ENCODE results near the gene VWA3B. TPM values are rescaled to one million over a fixed set of nuclear protein-coding genes. Genes with fewer than 3 reads are reported as not detected.

The VWA3B gene
- total and polyA plus RNA-seq, 2 donors (not counting 3 experiments of a cell fraction or from before 2014, with no cell fraction given), result not detected

DNA sequence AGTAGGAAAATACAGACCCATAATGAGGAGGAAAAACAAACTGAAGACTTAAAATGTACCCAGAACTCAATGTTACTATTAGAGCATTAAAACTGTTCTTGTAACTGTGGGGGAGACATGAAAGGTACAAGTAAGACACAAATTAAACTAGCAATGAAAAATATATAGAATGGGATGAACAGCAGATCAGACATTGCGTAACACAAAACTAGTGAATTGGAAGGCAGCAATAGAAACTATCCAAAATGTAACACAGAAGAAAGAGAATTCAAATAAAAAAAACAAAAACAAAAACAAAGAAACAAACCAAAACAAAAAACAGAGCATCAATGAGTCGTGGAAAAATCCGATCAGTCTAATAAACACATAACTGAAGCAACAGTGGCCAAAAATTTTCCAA is 132.2 kb downstream of the VWA3B start:
- no peak overlapping the region for H3K4me2 ChIP-seq (ENCODE audit: insufficient read depth, low read length)
- FAIRE-seq (no peak), DNase-seq (ENCODE audit: low read depth, low spot score) (no peak)
- no peaks in the 10 kb centered on the region for H3K4me1 ChIP-seq (ENCODE audit: control insufficient read depth, extremely low read depth, insufficient read depth, low read length)
- H3K27me3 ChIP-seq (ENCODE audit: control insufficient read depth in 2 of 2, insufficient read depth in 2 of 2, low read length in 2 of 2), result no peaks in the 10 kb centered on the region
- no peak overlapping the region for H3K4me3 ChIP-seq (replicated peaks in 1 of 3; ENCODE audit: insufficient read depth in 1 of 3, low read depth in 1 of 3, low read length in 3 of 3)
- ChIA-PET CTCF (no interaction called here), POLR2A (no interaction called here)
- no peaks in the 10 kb centered on the region for H3K9me1 ChIP-seq (replicated peaks; ENCODE audit: control insufficient read depth, extremely low read depth, insufficient read depth, low read length)
- intact Hi-C loops (cut with micrococcal nuclease) (no loop called here), dilution Hi-C loops (cut with MboI; ENCODE audit: extremely low pct_ligation_motif_present, low sequenced_read_pairs) (no loop called here)
- TF ChIP-seq GATA2 (IDR thresholded peaks at IDR 0.05; ENCODE audit: insufficient read depth, insufficient read length, low read depth, low read length) (no peak), MYC (IDR thresholded peaks at IDR 0.05; ENCODE audit: low read depth, low read length) (no peak), POLR2AphosphoS5 (IDR thresholded peaks at IDR 0.05; ENCODE audit: insufficient read depth, low read depth, low read length) (no peak), POLR2A (IDR thresholded peaks at IDR 0.05; ENCODE audit: low read depth, low read length) (no peak), FOS (IDR thresholded peaks at IDR 0.05; ENCODE audit: borderline replicate concordance, insufficient read depth, low read length) (no peak), EZH2 (IDR thresholded peaks at IDR 0.05; ENCODE audit: borderline replicate concordance, low read depth, low read length, severe bottlenecking) (no peak), JUN (IDR thresholded peaks at IDR 0.05; ENCODE audit: borderline replicate concordance, insufficient read depth, insufficient read length, low read depth) (no peak)
- TF ChIP-seq, protein P1, sequence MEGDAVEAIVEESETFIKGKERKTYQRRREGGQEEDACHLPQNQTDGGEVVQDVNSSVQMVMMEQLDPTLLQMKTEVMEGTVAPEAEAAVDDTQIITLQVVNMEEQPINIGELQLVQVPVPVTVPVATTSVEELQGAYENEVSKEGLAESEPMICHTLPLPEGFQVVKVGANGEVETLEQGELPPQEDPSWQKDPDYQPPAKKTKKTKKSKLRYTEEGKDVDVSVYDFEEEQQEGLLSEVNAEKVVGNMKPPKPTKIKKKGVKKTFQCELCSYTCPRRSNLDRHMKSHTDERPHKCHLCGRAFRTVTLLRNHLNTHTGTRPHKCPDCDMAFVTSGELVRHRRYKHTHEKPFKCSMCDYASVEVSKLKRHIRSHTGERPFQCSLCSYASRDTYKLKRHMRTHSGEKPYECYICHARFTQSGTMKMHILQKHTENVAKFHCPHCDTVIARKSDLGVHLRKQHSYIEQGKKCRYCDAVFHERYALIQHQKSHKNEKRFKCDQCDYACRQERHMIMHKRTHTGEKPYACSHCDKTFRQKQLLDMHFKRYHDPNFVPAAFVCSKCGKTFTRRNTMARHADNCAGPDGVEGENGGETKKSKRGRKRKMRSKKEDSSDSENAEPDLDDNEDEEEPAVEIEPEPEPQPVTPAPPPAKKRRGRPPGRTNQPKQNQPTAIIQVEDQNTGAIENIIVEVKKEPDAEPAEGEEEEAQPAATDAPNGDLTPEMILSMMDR (IDR thresholded peaks at IDR 0.05; ENCODE audit: extremely low read depth in 1 of 2, insufficient read depth in 1 of 2, low read depth in 1 of 2, low read length in 2 of 2), result no peak
- TF ChIP-seq, protein P2, sequence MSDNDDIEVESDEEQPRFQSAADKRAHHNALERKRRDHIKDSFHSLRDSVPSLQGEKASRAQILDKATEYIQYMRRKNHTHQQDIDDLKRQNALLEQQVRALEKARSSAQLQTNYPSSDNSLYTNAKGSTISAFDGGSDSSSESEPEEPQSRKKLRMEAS (IDR thresholded peaks at IDR 0.05; ENCODE audit: insufficient read depth, insufficient read length), result no peak
- no peak overlapping the region for H2AFZ ChIP-seq (ENCODE audit: low read depth, low read length)
- no peaks in the 10 kb centered on the region for H3K9me3 ChIP-seq (replicated peaks; ENCODE audit: control insufficient read depth, insufficient read depth, low read length)
- BruUV-seq (replicated peaks), result no TSS peak
- no peaks in the 10 kb centered on the region for H4K20me1 ChIP-seq (replicated peaks; ENCODE audit: control insufficient read depth, extremely low read depth, insufficient read depth, low read length)
- H3K27ac ChIP-seq (ENCODE audit: insufficient read depth, low read depth, low read length), result no peak overlapping the region
- H3K36me3 ChIP-seq (ENCODE audit: control insufficient read depth in 2 of 2, extremely low read depth in 1 of 2, insufficient read depth in 2 of 2, low read length in 2 of 2), result no peaks in the 10 kb centered on the region
- H3K79me2 ChIP-seq (ENCODE audit: control insufficient read depth, insufficient read depth, low read length), result no peaks in the 10 kb centered on the region
- H3K9ac ChIP-seq (replicated peaks; ENCODE audit: extremely low read depth, insufficient read depth, low read length), result no peak overlapping the region

All from endothelial cell of umbilical vein (primary cell).